IMR-90 (cell line): ENCODE data around the gene UBE2E2.

ENCODE experiments used
- BHLHE40 ChIP-seq: fragments of 150-350 bp; IDR thresholded peaks from 2 replicates; pipeline ENCODE4 v1.6.1; 2016; ENCODE audit warnings: mild to moderate bottlenecking, low read depth, low read length
- CEBPB ChIP-seq: IDR thresholded peaks from 2 replicates; pipeline ENCODE4 v1.6.1; 2012; ENCODE audit warnings: low read depth, low read length, improper control_type of control experiment
- FOS ChIP-seq: fragments of 150-350 bp; IDR thresholded peaks from 2 replicates; pipeline ENCODE4 v1.6.1; 2016; ENCODE audit warnings: low read depth, low read length
- MAFK ChIP-seq: IDR thresholded peaks from 2 replicates; pipeline ENCODE4 v1.6.1; 2012; ENCODE audit warnings: low read depth, low read length, improper control_type of control experiment
- MAZ ChIP-seq: IDR thresholded peaks from 2 replicates; pipeline ENCODE4 v1.6.1; 2012; ENCODE audit warnings: low read depth, mild to moderate bottlenecking, low read length, improper control_type of control experiment, moderate library complexity, borderline replicate concordance
- POLR2A ChIP-seq: IDR thresholded peaks from 2 replicates; pipeline ENCODE4 v1.6.1; 2012; ENCODE audit warnings: mild to moderate bottlenecking, low read depth, low read length
- SMC3 ChIP-seq: fragments of 150-350 bp; IDR thresholded peaks from 2 replicates; pipeline ENCODE4 v1.6.1; 2016; ENCODE audit warnings: low read depth, mild to moderate bottlenecking, antibody characterized with exemption, low read length, moderate library complexity
- TF ChIP-seq, protein P1 (sequence below): conservative IDR thresholded peaks from 2 replicates; pipeline ENCODE4 v1.5.1; 2012; ENCODE audit warnings: mild to moderate bottlenecking, low read depth, low read length, improper control_type of control experiment
- TF ChIP-seq, protein P2 (sequence below): fragments of 150-350 bp; IDR thresholded peaks from 2 replicates; pipeline ENCODE4 v1.6.1; 2017; ENCODE audit warnings: mild to moderate bottlenecking, antibody characterized with exemption, low read length, low read depth
- TF ChIP-seq, protein P3 (sequence below): fragments of 150-350 bp; IDR thresholded peaks from 2 replicates; pipeline ENCODE4 v1.6.1; 2016; ENCODE audit warnings: low read depth, mild to moderate bottlenecking, low read length, moderate library complexity, borderline replicate concordance

DNA sequence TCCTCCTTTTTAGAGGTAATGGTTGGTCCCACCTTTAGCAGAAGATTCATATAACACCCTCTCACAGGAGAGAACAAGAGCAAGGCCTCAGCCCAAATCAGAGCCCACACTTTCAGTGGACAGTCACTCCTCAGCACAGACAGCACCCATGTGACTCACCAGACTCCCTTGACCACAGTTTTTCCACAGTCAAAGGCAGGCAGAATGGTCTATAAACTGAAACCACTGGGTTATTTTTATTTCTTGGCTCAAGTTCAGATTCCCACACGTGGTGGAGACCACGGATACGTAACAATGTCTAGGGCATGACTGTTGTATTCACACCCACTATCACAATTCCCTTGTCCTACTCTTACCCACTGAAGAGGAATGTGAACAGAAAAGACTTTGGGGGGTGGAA, 364.8 kb downstream of the UBE2E2 start:
- TF ChIP-seq, protein P1, sequence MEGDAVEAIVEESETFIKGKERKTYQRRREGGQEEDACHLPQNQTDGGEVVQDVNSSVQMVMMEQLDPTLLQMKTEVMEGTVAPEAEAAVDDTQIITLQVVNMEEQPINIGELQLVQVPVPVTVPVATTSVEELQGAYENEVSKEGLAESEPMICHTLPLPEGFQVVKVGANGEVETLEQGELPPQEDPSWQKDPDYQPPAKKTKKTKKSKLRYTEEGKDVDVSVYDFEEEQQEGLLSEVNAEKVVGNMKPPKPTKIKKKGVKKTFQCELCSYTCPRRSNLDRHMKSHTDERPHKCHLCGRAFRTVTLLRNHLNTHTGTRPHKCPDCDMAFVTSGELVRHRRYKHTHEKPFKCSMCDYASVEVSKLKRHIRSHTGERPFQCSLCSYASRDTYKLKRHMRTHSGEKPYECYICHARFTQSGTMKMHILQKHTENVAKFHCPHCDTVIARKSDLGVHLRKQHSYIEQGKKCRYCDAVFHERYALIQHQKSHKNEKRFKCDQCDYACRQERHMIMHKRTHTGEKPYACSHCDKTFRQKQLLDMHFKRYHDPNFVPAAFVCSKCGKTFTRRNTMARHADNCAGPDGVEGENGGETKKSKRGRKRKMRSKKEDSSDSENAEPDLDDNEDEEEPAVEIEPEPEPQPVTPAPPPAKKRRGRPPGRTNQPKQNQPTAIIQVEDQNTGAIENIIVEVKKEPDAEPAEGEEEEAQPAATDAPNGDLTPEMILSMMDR, result no peak
- TF ChIP-seq, protein P2, sequence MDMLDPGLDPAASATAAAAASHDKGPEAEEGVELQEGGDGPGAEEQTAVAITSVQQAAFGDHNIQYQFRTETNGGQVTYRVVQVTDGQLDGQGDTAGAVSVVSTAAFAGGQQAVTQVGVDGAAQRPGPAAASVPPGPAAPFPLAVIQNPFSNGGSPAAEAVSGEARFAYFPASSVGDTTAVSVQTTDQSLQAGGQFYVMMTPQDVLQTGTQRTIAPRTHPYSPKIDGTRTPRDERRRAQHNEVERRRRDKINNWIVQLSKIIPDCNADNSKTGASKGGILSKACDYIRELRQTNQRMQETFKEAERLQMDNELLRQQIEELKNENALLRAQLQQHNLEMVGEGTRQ, result peak; percentile 95
- TF ChIP-seq POLR2A (no peak), BHLHE40 (peak; percentile 69), MAFK (no peak), FOS (peak; percentile 76), MAZ (no peak), CEBPB (0 out of 2 replicates have a peak, but pooled peaks have one; percentile 6), SMC3 (no peak)
- TF ChIP-seq, protein P3, sequence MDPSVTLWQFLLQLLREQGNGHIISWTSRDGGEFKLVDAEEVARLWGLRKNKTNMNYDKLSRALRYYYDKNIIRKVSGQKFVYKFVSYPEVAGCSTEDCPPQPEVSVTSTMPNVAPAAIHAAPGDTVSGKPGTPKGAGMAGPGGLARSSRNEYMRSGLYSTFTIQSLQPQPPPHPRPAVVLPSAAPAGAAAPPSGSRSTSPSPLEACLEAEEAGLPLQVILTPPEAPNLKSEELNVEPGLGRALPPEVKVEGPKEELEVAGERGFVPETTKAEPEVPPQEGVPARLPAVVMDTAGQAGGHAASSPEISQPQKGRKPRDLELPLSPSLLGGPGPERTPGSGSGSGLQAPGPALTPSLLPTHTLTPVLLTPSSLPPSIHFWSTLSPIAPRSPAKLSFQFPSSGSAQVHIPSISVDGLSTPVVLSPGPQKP, result no peak
